ENCODE data around the gene CASTOR2.

DNA sequence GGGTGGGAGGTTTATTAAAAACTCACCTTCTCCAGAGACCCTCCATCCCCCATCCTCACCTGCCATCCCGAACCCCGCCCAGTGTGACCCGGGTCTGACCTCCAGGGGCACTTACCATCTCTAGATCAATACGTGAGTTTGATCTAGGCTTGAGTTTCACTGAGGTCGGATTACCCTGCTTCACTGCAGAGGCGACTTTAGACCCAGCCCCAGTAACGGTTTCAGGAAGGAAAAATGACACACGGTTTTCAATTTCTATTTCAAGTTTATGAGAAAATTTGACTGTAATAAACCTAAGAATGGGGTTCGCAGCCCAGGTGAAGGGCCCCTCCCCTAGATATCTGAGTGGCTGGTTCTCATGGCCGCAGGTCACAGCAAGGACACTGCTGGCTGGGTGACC lies 76.0 kb downstream of the CASTOR2 start:
- TF ChIP-seq, protein P1, sequence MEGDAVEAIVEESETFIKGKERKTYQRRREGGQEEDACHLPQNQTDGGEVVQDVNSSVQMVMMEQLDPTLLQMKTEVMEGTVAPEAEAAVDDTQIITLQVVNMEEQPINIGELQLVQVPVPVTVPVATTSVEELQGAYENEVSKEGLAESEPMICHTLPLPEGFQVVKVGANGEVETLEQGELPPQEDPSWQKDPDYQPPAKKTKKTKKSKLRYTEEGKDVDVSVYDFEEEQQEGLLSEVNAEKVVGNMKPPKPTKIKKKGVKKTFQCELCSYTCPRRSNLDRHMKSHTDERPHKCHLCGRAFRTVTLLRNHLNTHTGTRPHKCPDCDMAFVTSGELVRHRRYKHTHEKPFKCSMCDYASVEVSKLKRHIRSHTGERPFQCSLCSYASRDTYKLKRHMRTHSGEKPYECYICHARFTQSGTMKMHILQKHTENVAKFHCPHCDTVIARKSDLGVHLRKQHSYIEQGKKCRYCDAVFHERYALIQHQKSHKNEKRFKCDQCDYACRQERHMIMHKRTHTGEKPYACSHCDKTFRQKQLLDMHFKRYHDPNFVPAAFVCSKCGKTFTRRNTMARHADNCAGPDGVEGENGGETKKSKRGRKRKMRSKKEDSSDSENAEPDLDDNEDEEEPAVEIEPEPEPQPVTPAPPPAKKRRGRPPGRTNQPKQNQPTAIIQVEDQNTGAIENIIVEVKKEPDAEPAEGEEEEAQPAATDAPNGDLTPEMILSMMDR (IDR thresholded peaks at IDR 0.05): no peak
- no peak for TF ChIP-seq POLR2AphosphoS5 (IDR thresholded peaks at IDR 0.05; ENCODE audit: low read depth, low read length)
- no peak for TF ChIP-seq TCF7L2 (IDR thresholded peaks at IDR 0.05; ENCODE audit: low read depth, low read length)
- TF ChIP-seq, protein P2, sequence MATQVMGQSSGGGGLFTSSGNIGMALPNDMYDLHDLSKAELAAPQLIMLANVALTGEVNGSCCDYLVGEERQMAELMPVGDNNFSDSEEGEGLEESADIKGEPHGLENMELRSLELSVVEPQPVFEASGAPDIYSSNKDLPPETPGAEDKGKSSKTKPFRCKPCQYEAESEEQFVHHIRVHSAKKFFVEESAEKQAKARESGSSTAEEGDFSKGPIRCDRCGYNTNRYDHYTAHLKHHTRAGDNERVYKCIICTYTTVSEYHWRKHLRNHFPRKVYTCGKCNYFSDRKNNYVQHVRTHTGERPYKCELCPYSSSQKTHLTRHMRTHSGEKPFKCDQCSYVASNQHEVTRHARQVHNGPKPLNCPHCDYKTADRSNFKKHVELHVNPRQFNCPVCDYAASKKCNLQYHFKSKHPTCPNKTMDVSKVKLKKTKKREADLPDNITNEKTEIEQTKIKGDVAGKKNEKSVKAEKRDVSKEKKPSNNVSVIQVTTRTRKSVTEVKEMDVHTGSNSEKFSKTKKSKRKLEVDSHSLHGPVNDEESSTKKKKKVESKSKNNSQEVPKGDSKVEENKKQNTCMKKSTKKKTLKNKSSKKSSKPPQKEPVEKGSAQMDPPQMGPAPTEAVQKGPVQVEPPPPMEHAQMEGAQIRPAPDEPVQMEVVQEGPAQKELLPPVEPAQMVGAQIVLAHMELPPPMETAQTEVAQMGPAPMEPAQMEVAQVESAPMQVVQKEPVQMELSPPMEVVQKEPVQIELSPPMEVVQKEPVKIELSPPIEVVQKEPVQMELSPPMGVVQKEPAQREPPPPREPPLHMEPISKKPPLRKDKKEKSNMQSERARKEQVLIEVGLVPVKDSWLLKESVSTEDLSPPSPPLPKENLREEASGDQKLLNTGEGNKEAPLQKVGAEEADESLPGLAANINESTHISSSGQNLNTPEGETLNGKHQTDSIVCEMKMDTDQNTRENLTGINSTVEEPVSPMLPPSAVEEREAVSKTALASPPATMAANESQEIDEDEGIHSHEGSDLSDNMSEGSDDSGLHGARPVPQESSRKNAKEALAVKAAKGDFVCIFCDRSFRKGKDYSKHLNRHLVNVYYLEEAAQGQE (IDR thresholded peaks at IDR 0.05; ENCODE audit: insufficient read depth in 1 of 2, low read depth in 2 of 2, low read length in 1 of 2): no peak

All from Panc1 (cell line).